PFSK-1 (cell line): Measurements from ENCODE around the gene ACTR8.

Source experiments
- FOXP2 ChIP-seq: optimal IDR thresholded peaks from 2 replicates; pipeline ENCODE3; 2011; ENCODE audit warnings: borderline replicate concordance, control low read depth, inconsistent platforms; ENCODE audit not compliant: insufficient read depth; ENCODE audit errors: extremely low read length, extremely low read depth
- POLR2AphosphoS5 ChIP-seq: IDR thresholded peaks from 2 replicates; pipeline ENCODE4 v1.6.1; 2012; ENCODE audit warnings: low read depth, mild to moderate bottlenecking, control low read depth, low read length, moderate library complexity
- REST ChIP-seq, 2 experiments: IDR thresholded peaks; 2 replicates each; pipeline versions ENCODE4 v1.6.1 to v1.8.0; 2011 to 2012; ENCODE audit warnings: low read depth in 2 of 2, low read length in 2 of 2, control low read depth in 1 of 2, inconsistent platforms in 1 of 2, mild to moderate bottlenecking in 1 of 2, moderate library complexity in 1 of 2; ENCODE audit not compliant: insufficient read depth in 1 of 2
- SIN3A ChIP-seq: IDR thresholded peaks from 2 replicates; pipeline ENCODE4 v1.6.1; 2012; ENCODE audit warnings: mild to moderate bottlenecking, low read length, moderate library complexity, borderline replicate concordance; ENCODE audit not compliant: insufficient read depth
- TAF1 ChIP-seq: IDR thresholded peaks from 2 replicates; pipeline ENCODE4 v1.6.1; 2012; ENCODE audit warnings: low read length, control low read depth, borderline replicate concordance; ENCODE audit not compliant: insufficient read depth

Gene ACTR8

GRCh38 chr3:53818221-53819162 lies 63.5 kb downstream of the ACTR8 start:
- TF ChIP-seq REST (IDR thresholded peaks at IDR 0.05; ENCODE audit: insufficient read depth in 1 of 2, low read depth in 2 of 2, low read length in 2 of 2), result no peak
- no peak for TF ChIP-seq TAF1
- no peak for TF ChIP-seq FOXP2
- no peak for TF ChIP-seq POLR2AphosphoS5
- TF ChIP-seq SIN3A, result no peak

- TF ChIP-seq POLR2AphosphoS5, result no peak
- no peak for TF ChIP-seq REST (IDR thresholded peaks at IDR 0.05; ENCODE audit: insufficient read depth in 1 of 2, low read depth in 2 of 2, low read length in 2 of 2)
- no peak for TF ChIP-seq TAF1
- no peak for TF ChIP-seq FOXP2
- TF ChIP-seq SIN3A, result no peak
These were observed 64.1 kb downstream of the ACTR8 start for GRCh38 chr3:53817809-53818208.

GRCh38 chr3:53817211-53817610 lies 64.7 kb downstream of the ACTR8 start:
- TF ChIP-seq SIN3A (no peak), TAF1 (no peak), FOXP2 (no peak), POLR2AphosphoS5 (no peak), REST (IDR thresholded peaks at IDR 0.05; ENCODE audit: insufficient read depth in 1 of 2, low read depth in 2 of 2, low read length in 2 of 2) (no peak)
